Occipital lobe (tissue), 3 donors: ENCODE results near the gene GTF2IRD2. TPM values are rescaled to one million over a fixed set of nuclear protein-coding genes. Genes with fewer than 3 reads are reported as not detected.
A peak's percentile ranks its signal among the peaks of the same experiment; 100 is the strongest.
"Not testable (repeated sequence)": the region's sequence is repeated elsewhere in the genome, so short reads cannot be mapped to it uniquely, and the experiment has no call there.

ENCODE experiments used
- DNase-seq: peaks from one replicate; lab custom pipeline; 2025; lab: John Stamatoyannopoulos, UW
- small RNA-seq: library from RNA; depleted of rRNA; stranded (forward); fragments of <200 nt; gene quantifications from one replicate; pipeline ENCODE3, GENCODE V24; 2014
- total RNA-seq: library from RNA; depleted of rRNA; stranded (reverse); fragments of >200 nt; gene quantifications from one replicate; pipeline ENCODE4 v1.2.3, GENCODE V29; 2014

Gene GTF2IRD2
- total RNA-seq, 1 donor from 2014 or later = 51.0 TPM

- DNase-seq = peak; percentile 90
Measured at GRCh38 chr7:74788369-74789150, 62.8 kb downstream of the GTF2IRD2 start.

- not testable (repeated sequence) for DNase-seq
Measured at GRCh38 chr7:74783595-74783994, 67.8 kb downstream of the GTF2IRD2 start.

- DNase-seq = not testable (repeated sequence)
Measured at GRCh38 chr7:74781746-74782145, 69.7 kb downstream of the GTF2IRD2 start.

- DNase-seq = not testable (repeated sequence)
Measured at GRCh38 chr7:74779053-74779452, 72.4 kb downstream of the GTF2IRD2 start.

- DNase-seq = not testable (repeated sequence)
Measured at GRCh38 chr7:74775111-74775510, 76.3 kb downstream of the GTF2IRD2 start.

- DNase-seq = not testable (repeated sequence)
Measured at GRCh38 chr7:74773760-74774750, 77.3 kb downstream of the GTF2IRD2 start, which contains the start of gene NCF1. TSS of gene NCF1 (plus strand) at chr7:74774011. CDS start at chr7:74774032, 21 bp downstream.

- DNase-seq = not testable (repeated sequence)
Measured at GRCh38 chr7:74772093-74772492, 79.3 kb downstream of the GTF2IRD2 start.

- DNase-seq = not testable (repeated sequence)
Measured at GRCh38 chr7:74770062-74770461, 81.3 kb downstream of the GTF2IRD2 start.

- not testable (repeated sequence) for DNase-seq
Measured at GRCh38 chr7:74766991-74767390, 84.4 kb downstream of the GTF2IRD2 start.

- DNase-seq = not testable (repeated sequence)
Measured at GRCh38 chr7:74766509-74766908, 84.9 kb downstream of the GTF2IRD2 start.

GRCh38 chr7:74765205-74765918 is 86.0 kb downstream of the GTF2IRD2 start:
- not testable (repeated sequence) for DNase-seq

GRCh38 chr7:74758982-74759381 is 92.4 kb downstream of the GTF2IRD2 start:
- not testable (repeated sequence) for DNase-seq

- DNase-seq = not testable (repeated sequence)
Measured at GRCh38 chr7:74758268-74758667, 93.1 kb downstream of the GTF2IRD2 start.

- not testable (repeated sequence) for DNase-seq
Measured at GRCh38 chr7:74756673-74757072, 94.7 kb downstream of the GTF2IRD2 start.

- DNase-seq = not testable (repeated sequence)
Measured at GRCh38 chr7:74753921-74754482, 97.4 kb downstream of the GTF2IRD2 start.

Small RNA genes lying within 50 kb of the gene (small RNA-seq; reads per million reads assigned to genes)
- not detected for gene RF00019

Other genes starting within 250 kb of the GTF2IRD2 start
- 229 TPM for gene GTF2I, start 193.9 kb downstream of the GTF2IRD2 start, total RNA-seq
- not detected for gene NCF1, start 77.6 kb downstream of the GTF2IRD2 start, total RNA-seq
- gene CASTOR2, start 113.1 kb upstream of the GTF2IRD2 start, total RNA-seq = 63.0 TPM
- gene RCC1L, start 222.2 kb upstream of the GTF2IRD2 start, total RNA-seq = 18.7 TPM
- 60.8 TPM for gene GTF2IRD2B, start 241.0 kb upstream of the GTF2IRD2 start, total RNA-seq